HepG2 (cell line): ENCODE measurements around the gene ALPK3. TPM values are rescaled to one million over a fixed set of nuclear protein-coding genes. Genes with fewer than 3 reads are reported as not detected.

Experiments
- ATAC-seq: fragments of 200-7000 bp; cut with Tn5 transposase; 3 replicates; pipeline ENCODE4 v1.9.1; 2020; ENCODE audit warnings: mild to moderate bottlenecking, moderate library complexity
- BruUV-seq: library from RNA; stranded (reverse); fragments of 400-500 nt; replicated peaks from 2 replicates; lab custom pipeline; 2021; lab: Mats Ljungman, UMichigan
- CTCF ChIA-PET: fragments of 300-600 bp; formaldehyde crosslinking; extraction: SDS; loops from one replicate; lab custom pipeline; 2021; ENCODE audit warnings: low total read pairs, inconsistent platforms, low intra/inter-chr PET ratio; lab: Yijun Ruan, JAX
- POLR2A ChIA-PET: fragments of 350-600 bp; sonication (Branson Sonifier 250); formaldehyde crosslinking; loops from one replicate; lab custom pipeline; 2020; ENCODE audit warnings: antibody characterized with exemption, inconsistent platforms; lab: Yijun Ruan, JAX
- DNase-seq: peaks from one replicate; pipeline ENCODE4 v3.0.0-alpha.2; 2015; ENCODE audit warnings: low spot score
- FAIRE-seq: peaks from 3 replicates; lab custom pipeline; 2011; peaks lifted over from hg19 to GRCh38; lab: Jason Lieb, UNC
- H2AFZ ChIP-seq: one replicate; pipeline ENCODE4 v1.6.1; 2011; ENCODE audit warnings: low read length, inconsistent platforms
- H3K27ac ChIP-seq: fragments of 300-600 bp; 3 replicates; pipeline ENCODE4 v1.8.0; 2011; ENCODE audit warnings: mixed run types, mild to moderate bottlenecking, mixed read lengths, low read length, inconsistent platforms; ENCODE audit not compliant: insufficient read depth; ENCODE audit errors: extremely low read length
- H3K27me3 ChIP-seq, 2 experiments: fragments of 200-600 bp in 1 of 2; 2 replicates in 1 of 2; 3 replicates in 1 of 2; pipeline versions ENCODE4 v1.6.0 to v1.8.0; 2011; ENCODE audit warnings: low read length in 2 of 2, mild to moderate bottlenecking in 2 of 2, moderate library complexity in 2 of 2, inconsistent platforms in 1 of 2; ENCODE audit not compliant: insufficient read depth in 2 of 2, control insufficient read depth in 1 of 2
- H3K36me3 ChIP-seq, 2 experiments: fragments of 200-600 bp in 1 of 2; replicated peaks in 1 of 2; 2 replicates in 1 of 2; 3 replicates in 1 of 2; pipeline versions ENCODE4 v1.5.1 to v1.8.0; 2011; ENCODE audit warnings: low read length in 2 of 2, inconsistent platforms in 1 of 2; ENCODE audit not compliant: insufficient read depth in 2 of 2, control insufficient read depth in 1 of 2
- H3K4me1 ChIP-seq: 2 replicates; pipeline ENCODE4 v1.5.1; 2012; ENCODE audit warnings: low read length, inconsistent platforms; ENCODE audit not compliant: insufficient read depth
- H3K4me2 ChIP-seq: 2 replicates; pipeline ENCODE4 v1.6.0; 2011; ENCODE audit warnings: low read depth, low read length, inconsistent platforms
- H3K4me3 ChIP-seq, 3 experiments: fragments of 200-600 bp in 1 of 3; sonication (generic), shearing (Covaris generic) in 1 of 3; replicated peaks in 1 of 3; 2 replicates each; pipeline ENCODE4 v1.5.1; 2011 to 2016; ENCODE audit warnings: low read length in 3 of 3, inconsistent platforms in 2 of 3, low read depth in 2 of 3, mild to moderate bottlenecking in 2 of 3, control low read depth in 1 of 3, mixed read lengths in 1 of 3; ENCODE audit not compliant: insufficient read depth in 1 of 3
- H3K79me2 ChIP-seq: one replicate; pipeline ENCODE4 v1.6.1; 2011; ENCODE audit warnings: low read length, inconsistent platforms; ENCODE audit not compliant: insufficient read depth
- H3K9ac ChIP-seq: 2 replicates; pipeline ENCODE4 v1.6.0; 2011; ENCODE audit warnings: mild to moderate bottlenecking, low read depth, low read length, inconsistent platforms; ENCODE audit not compliant: insufficient read depth
- H3K9me3 ChIP-seq: 2 replicates; pipeline ENCODE4 v1.5.1; 2012; ENCODE audit warnings: mild to moderate bottlenecking, low read length
- H4K20me1 ChIP-seq: 2 replicates; pipeline ENCODE4 v1.6.0; 2011; ENCODE audit warnings: inconsistent platforms, mild to moderate bottlenecking, low read length, moderate library complexity; ENCODE audit not compliant: insufficient read depth
- ELF1 ChIP-seq: sonication (generic); formaldehyde crosslinking; IDR thresholded peaks from 2 replicates; pipeline ENCODE4 v1.4.0; 2020; ENCODE audit warnings: missing genetic modification reagents
- HMGXB4 ChIP-seq, 2 experiments: sonication (generic) in 1 of 2; formaldehyde crosslinking in 1 of 2; IDR thresholded peaks; 2 replicates each; pipeline versions ENCODE4 v1.4.0 to v1.6.1; 2018 to 2020; ENCODE audit warnings: missing genetic modification reagents in 2 of 2, borderline replicate concordance in 1 of 2, low read depth in 1 of 2, mild to moderate bottlenecking in 1 of 2, missing biosample characterization in 1 of 2
- HOMEZ ChIP-seq: IDR thresholded peaks from 2 replicates; pipeline ENCODE4 v1.6.1; 2016; ENCODE audit warnings: low read depth
- POLR2AphosphoS5 ChIP-seq: IDR thresholded peaks from 2 replicates; pipeline ENCODE4 v1.6.1; 2012; ENCODE audit warnings: low read depth, low read length
- YEATS2 ChIP-seq: sonication (generic); formaldehyde crosslinking; IDR thresholded peaks from 2 replicates; pipeline ENCODE4 v1.4.0; 2020; ENCODE audit warnings: missing genetic modification reagents, borderline replicate concordance
- ZC3H4 ChIP-seq: sonication (generic); formaldehyde crosslinking; IDR thresholded peaks from 2 replicates; pipeline ENCODE4 v1.4.0; 2020; ENCODE audit warnings: missing genetic modification reagents, borderline replicate concordance
- ZNF329 ChIP-seq: sonication (generic); formaldehyde crosslinking; IDR thresholded peaks from 2 replicates; pipeline ENCODE4 v1.9.0; 2021; ENCODE audit warnings: low read depth, mild to moderate bottlenecking, missing genetic modification reagents
- ZNF343 ChIP-seq: sonication (generic); formaldehyde crosslinking; IDR thresholded peaks from 2 replicates; pipeline ENCODE4 v1.4.0; 2020; ENCODE audit warnings: mild to moderate bottlenecking, missing genetic modification reagents
- WGBS: methylation state at CpG from one replicate; pipeline ENCODE4 v1.1.6; 2017; ENCODE audit warnings: low lambda C conversion rate; 5-methylcytosine and 5-hydroxymethylcytosine counted together
- in situ Hi-C: cut with HindIII; loops from 2 replicates; pipeline ENCODE4 v1.10.0; 2017; ENCODE audit warnings: low pct_unique_long_range_greater_than_20kb; ENCODE audit not compliant: extremely low pct_ligation_motif_present
- intact Hi-C: fragments of 100-400 bp; cut with micrococcal nuclease; formaldehyde crosslinking; loops from one replicate; pipeline ENCODE4 v1.10.0; 2022; ENCODE audit not compliant: unreplicated experiment
- polyA plus RNA-seq, 8 experiments: library from polyadenylated mRNA; depleted of rRNA in 3 of 8; stranded (reverse) in 7 of 8; unstranded in 1 of 8; fragments of >200 nt; fragmentation: Illumina TruSeq in 4 of 8; extraction: Trizol in 4 of 8; gene quantifications; 2 replicates each; pipeline versions ENCODE4 v1.2.1 to v1.2.3, GENCODE V29; 2011 to 2016; ENCODE audit warnings: low read depth in 4 of 8, missing spikeins in 1 of 8, mixed read lengths in 1 of 8; ENCODE audit not compliant: insufficient read depth in 1 of 8
- total RNA-seq, 5 experiments: library from RNA; depleted of rRNA; stranded (reverse); fragments of >200 nt; fragmentation: Illumina TruSeq; extraction: Trizol; gene quantifications; 2 replicates each; pipeline ENCODE4 v1.2.3, GENCODE V29; 2016; ENCODE audit warnings: low read depth in 1 of 5
- TF ChIP-seq, protein P1 (sequence below): sonication (generic); formaldehyde crosslinking; conservative IDR thresholded peaks from 2 replicates; pipeline ENCODE4 v1.4.0; 2020; ENCODE audit warnings: missing genetic modification reagents
- TF ChIP-seq, protein P2 (sequence below): sonication (generic); formaldehyde crosslinking; IDR thresholded peaks from 2 replicates; pipeline ENCODE4 v1.4.0; 2020; ENCODE audit warnings: mild to moderate bottlenecking, low read depth, missing genetic modification reagents

The ALPK3 gene
- total and polyA plus RNA-seq, 2 of the 13 experiments (the other 11 are each of a cell fraction or from before 2014, with no cell fraction given), result 0.04 to 0.42 TPM

DNA sequence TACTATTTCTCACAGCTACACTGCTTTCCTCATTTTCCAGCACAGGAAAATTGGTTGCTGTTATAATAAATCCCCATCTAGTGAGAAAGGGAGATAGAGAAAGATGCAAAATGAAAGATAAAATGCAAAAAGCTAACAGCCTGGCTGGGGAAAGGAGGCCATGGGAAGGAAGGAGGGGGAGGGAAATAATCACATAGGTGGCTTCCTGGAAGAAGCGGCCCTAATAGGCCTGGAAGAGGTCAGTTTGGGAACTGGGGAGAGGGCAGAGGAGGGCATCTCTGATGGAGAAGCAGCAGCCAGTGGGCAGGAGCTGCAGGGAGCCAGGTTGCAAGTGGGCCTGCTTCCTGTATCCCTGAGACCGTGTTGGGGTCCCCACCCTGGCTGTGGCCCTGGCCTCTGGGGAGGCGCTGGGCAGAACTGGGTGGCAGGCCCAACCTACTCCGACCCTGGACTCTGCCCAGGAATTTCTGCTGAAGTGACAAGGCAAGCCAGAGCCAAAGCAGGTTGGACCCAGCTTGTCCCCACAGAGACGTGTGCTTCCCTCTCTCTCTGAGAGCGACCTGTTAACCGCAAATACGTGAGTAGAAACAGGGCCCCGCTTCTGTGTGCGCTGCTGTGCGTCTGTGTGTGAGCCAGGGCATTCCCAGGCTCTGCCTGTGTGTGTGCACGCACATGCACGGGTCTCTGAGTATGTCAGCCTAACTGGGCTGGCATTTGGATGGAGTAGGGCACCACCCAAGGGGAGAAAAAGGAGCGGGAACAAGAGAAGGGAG, 69.2 kb downstream of the ALPK3 start (continued):
- TF ChIP-seq HMGXB4 (CRISPR knock-in tag; IDR thresholded peaks at IDR 0.05; ENCODE audit: borderline replicate concordance in 1 of 2, low read depth in 1 of 2) (peak; percentile 64 to 72), ZC3H4 (no peak)
- TF ChIP-seq, protein P1, sequence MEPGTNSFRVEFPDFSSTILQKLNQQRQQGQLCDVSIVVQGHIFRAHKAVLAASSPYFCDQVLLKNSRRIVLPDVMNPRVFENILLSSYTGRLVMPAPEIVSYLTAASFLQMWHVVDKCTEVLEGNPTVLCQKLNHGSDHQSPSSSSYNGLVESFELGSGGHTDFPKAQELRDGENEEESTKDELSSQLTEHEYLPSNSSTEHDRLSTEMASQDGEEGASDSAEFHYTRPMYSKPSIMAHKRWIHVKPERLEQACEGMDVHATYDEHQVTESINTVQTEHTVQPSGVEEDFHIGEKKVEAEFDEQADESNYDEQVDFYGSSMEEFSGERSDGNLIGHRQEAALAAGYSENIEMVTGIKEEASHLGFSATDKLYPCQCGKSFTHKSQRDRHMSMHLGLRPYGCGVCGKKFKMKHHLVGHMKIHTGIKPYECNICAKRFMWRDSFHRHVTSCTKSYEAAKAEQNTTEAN (CRISPR knock-in tag), result no peak; the same call in 1 of the 2 replicates

- Histone ChIP-seq H3K9me3 (no peaks in the 10 kb centered on the region), H3K4me1 (peaks cover 56% of the 10 kb centered on the region), H3K79me2 (no peaks in the 10 kb centered on the region), H2AFZ (no peak overlapping the region), H3K36me3 (no peaks in the 10 kb centered on the region), H3K4me2 (peak overlapping the region; percentile 90), H3K4me3 (peak overlapping the region; percentile 28 to 69 (median 48); a peak in 4 of 6 replicates), H3K27ac (peak overlapping the region; percentile 73), H3K27me3 (no peaks in the 10 kb centered on the region; a peak in 1 of 5 replicates), H4K20me1 (no peaks in the 10 kb centered on the region), H3K9ac (peak overlapping the region; percentile 57)
- no peak for FAIRE-seq
- CTCF ChIA-PET, result no interaction called here
- in situ Hi-C loops, result no loop called here
- no peak for DNase-seq
- intact Hi-C loops, result no loop called here
- no peak for ATAC-seq
- WGBS, result 0% methylated on average over 1 of the region's 1 CpG
- POLR2A ChIA-PET, result no interaction called here
- no TSS peak for BruUV-seq
- TF ChIP-seq HOMEZ (CRISPR knock-in tag) (0 out of 2 replicates have a peak, but pooled peaks have one; percentile 9), ZNF329 (peak; percentile 100), ZNF343 (CRISPR knock-in tag) (no peak), ELF1 (CRISPR knock-in tag) (0 out of 2 replicates have a peak, but pooled peaks have one; percentile 1), POLR2AphosphoS5 (no peak), HMGXB4 (CRISPR knock-in tag; IDR thresholded peaks at IDR 0.05; ENCODE audit: borderline replicate concordance in 1 of 2, low read depth in 1 of 2) (peak in 1 of 2 experiments; percentile 13; a peak in 1 of 4 replicates), YEATS2 (CRISPR knock-in tag) (peak; percentile 12; the same call in 1 of the 2 replicates)
- TF ChIP-seq, protein P2, sequence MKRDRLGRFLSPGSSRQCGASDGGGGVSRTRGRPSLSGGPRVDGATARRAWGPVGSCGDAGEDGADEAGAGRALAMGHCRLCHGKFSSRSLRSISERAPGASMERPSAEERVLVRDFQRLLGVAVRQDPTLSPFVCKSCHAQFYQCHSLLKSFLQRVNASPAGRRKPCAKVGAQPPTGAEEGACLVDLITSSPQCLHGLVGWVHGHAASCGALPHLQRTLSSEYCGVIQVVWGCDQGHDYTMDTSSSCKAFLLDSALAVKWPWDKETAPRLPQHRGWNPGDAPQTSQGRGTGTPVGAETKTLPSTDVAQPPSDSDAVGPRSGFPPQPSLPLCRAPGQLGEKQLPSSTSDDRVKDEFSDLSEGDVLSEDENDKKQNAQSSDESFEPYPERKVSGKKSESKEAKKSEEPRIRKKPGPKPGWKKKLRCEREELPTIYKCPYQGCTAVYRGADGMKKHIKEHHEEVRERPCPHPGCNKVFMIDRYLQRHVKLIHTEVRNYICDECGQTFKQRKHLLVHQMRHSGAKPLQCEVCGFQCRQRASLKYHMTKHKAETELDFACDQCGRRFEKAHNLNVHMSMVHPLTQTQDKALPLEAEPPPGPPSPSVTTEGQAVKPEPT, result 0 out of 2 replicates have a peak, but pooled peaks have one; percentile 3
These were observed 69.8 kb downstream of the ALPK3 start for GRCh38 chr15:84886984-84887299.
